Heart left ventricle (tissue), 16 donors: ENCODE data around the gene MRPL18. TPM values are rescaled to one million over a fixed set of nuclear protein-coding genes. Genes with fewer than 3 reads are reported as not detected.
"Not testable (repeated sequence)": the region's sequence is repeated elsewhere in the genome, so short reads cannot be mapped to it uniquely, and the experiment has no call there.

Experiments
- ATAC-seq, 4 donors: fragments of 200-7000 bp; cut with Tn5 transposase; one replicate each; pipeline ENCODE4 v1.9.1; 2020 to 2022; ENCODE audit warnings: moderate library complexity in 4 of 4, mild to moderate bottlenecking in 3 of 4, moderate number of reproducible peaks in 1 of 4
- DNase-seq, 5 donors: peaks; one replicate each; pipeline ENCODE4 v3.0.0-alpha.2; 2020
- H3K27ac ChIP-seq, 12 donors: fragments of 200-600 bp; sonication (generic) in 4 of 12; one replicate each; pipeline versions ENCODE4 v1.5.0 to v1.8.0; 2016 to 2022; ENCODE audit warnings: mild to moderate bottlenecking in 2 of 12
- H3K27me3 ChIP-seq, 9 donors: fragments of 200-600 bp; sonication (generic) in 2 of 9; one replicate each; pipeline versions ENCODE4 v1.5.1 to v1.8.0; 2016 to 2022; ENCODE audit warnings: mild to moderate bottlenecking in 3 of 9
- H3K36me3 ChIP-seq, 9 donors: fragments of 200-600 bp; sonication (generic) in 2 of 9; one replicate each; pipeline versions ENCODE4 v1.5.0 to v1.8.0; 2018 to 2022; ENCODE audit warnings: mild to moderate bottlenecking in 2 of 9
- H3K4me1 ChIP-seq, 12 donors: fragments of 200-600 bp; sonication (generic) in 4 of 12; one replicate each; pipeline versions ENCODE4 v1.5.0 to v1.8.0; 2016 to 2022; ENCODE audit warnings: mild to moderate bottlenecking in 3 of 12
- H3K4me3 ChIP-seq, 12 donors: fragments of 200-600 bp; sonication (generic) in 4 of 12; one replicate each; pipeline versions ENCODE4 v1.5.0 to v1.8.0; 2017 to 2022; ENCODE audit warnings: mild to moderate bottlenecking in 9 of 12, moderate library complexity in 4 of 12
- H3K9me3 ChIP-seq, 12 donors: fragments of 200-600 bp; sonication (generic) in 4 of 12; one replicate each; pipeline versions ENCODE4 v1.5.0 to v1.8.0; 2016 to 2022; ENCODE audit warnings: mild to moderate bottlenecking in 1 of 12
- POLR2A ChIP-seq, 2 donors: fragments of 450-650 bp; IDR thresholded peaks; one replicate each; pipeline ENCODE4 v1.6.1; 2017; ENCODE audit warnings: antibody characterized with exemption in 2 of 2, mild to moderate bottlenecking in 2 of 2, moderate library complexity in 2 of 2
- WGBS, 4 donors: extraction: QIAGEN DNeasy Blood & Tissue Kit in 2 of 4; methylation state at CpG; one replicate each; pipeline versions ENCODE4 v1.1.5 to v1.1.7; 2013 to 2018; 5-methylcytosine and 5-hydroxymethylcytosine counted together
- intact Hi-C, 10 donors: fragments of 100-400 bp; cut with DNase I; formaldehyde crosslinking; loops; one replicate each; pipeline versions ENCODE4 v1.11.1 to v1.14.2; 2022
- polyA plus RNA-seq, 2 donors: library from polyadenylated mRNA; stranded (reverse); fragments of 200-250 nt; gene quantifications; one replicate each; pipeline ENCODE4 v1.2.3, GENCODE V29; 2013
- total RNA-seq, 9 donors: library from RNA; depleted of rRNA in 2 of 9; stranded (reverse); fragments of >200 nt in 2 of 9; fragmentation: NEBNext Ultra II Directional in 3 of 9; extraction: Animal tissue kit (Norgen Biotek cat#: 25700) in 3 of 9; gene quantifications; one replicate each; pipeline versions ENCODE4 v1.1.0 to v1.2.4, GENCODE V29; 2016 to 2023
- TF ChIP-seq, protein P1 (sequence below), 12 donors: fragments of 200-600 bp; sonication (generic) in 4 of 12; IDR thresholded peaks; one replicate each; pipeline versions ENCODE4 v1.5.0 to v1.8.0; 2018 to 2022; ENCODE audit warnings: antibody characterized with exemption in 12 of 12, mild to moderate bottlenecking in 5 of 12
- donor health status: ischemic (EF 13 %, LVEDD 7.1; RV severe dilation, severe dysfunction).
- donor health status: healthy with polysubstance abuse.
- donor health status: DM: no; HTN: yes; CAD: no.
- donor health status: DM: no; HTN: no; CAD: no.
- donor health status: ischemic (EF 25% LVEDD 6.9; RV normal size, moderate dysfunction).
- donor health status: ischemic (EF 25% LVEDD 5.7; RV mildly dilated, moderate dysfunction).
- donor health status: healthy.
- donor health status: DM: yes; HTN: yes; CAD: no.
- donor health status: ischemic (EF 35%, LVEDD 5.7; RV mildly dilated, moderate dysfunction).
- donor health status: nonischemic (EF 11% LVEDD 7.7; RV severe dilation, severe dysfunction).
- donor health status: DM: yes; HTN: yes; CAD: no.
- donor health status: PGD.
- donor health status: ischemic (EF 29% LVEDD 5.4; RV normal size, mild dysfunction).
- donor health status: nonischemic (EF 23%, LVEDD 6.1; RV moderate dilation, normal function).

MRPL18 gene
- total and polyA plus RNA-seq, 11 donors = 52.4 to 145 (median 61.8) TPM

DNA sequence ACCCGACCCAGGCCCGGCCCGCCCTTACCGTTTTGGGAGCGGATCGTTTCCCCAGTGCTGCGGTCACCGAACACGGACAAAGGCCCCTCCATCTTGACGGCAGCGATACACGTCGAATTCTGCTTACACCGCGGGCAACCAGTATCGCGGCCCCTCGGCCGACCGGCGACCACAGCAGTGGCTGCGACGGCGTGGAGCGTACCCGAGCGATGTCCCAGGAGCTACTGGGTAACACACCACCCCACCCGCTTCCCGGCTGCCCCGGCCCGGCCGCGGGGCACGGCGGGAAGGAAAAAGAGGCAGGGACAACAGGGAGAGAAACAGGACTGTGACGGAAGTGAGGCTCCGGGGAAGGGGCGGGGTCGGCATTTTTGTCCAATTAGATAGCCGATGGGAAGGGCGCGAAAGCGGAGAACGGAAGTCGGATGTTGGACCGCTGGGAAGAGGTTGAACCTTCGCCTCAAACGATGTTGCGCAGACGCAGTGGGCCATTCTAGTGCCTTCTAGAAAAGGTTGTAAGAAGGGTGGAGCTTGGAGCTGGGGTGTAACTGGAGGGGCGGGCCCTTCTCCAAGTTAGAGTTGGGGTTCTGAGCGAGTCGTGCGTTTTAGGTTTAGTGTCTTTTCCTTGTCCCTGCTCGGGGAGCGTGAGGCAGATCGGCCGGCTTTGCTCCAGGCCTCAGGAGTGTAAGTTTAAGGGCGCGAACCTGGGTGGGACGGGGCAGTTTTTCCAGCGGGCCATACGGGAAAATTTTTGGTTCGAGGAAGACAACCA is 704 bp upstream of the MRPL18 start, which contains the start of gene TCP1:
Gene TCP1, minus strand, starts transcription at position 226 of the 772 bp plus-strand sequence. Its CDS starts 134 bp downstream, at position 92.
- TF ChIP-seq POLR2A (IDR thresholded peaks at IDR 0.05) = peak in 1 of 2 donors; percentile 89
- TF ChIP-seq, protein P1, sequence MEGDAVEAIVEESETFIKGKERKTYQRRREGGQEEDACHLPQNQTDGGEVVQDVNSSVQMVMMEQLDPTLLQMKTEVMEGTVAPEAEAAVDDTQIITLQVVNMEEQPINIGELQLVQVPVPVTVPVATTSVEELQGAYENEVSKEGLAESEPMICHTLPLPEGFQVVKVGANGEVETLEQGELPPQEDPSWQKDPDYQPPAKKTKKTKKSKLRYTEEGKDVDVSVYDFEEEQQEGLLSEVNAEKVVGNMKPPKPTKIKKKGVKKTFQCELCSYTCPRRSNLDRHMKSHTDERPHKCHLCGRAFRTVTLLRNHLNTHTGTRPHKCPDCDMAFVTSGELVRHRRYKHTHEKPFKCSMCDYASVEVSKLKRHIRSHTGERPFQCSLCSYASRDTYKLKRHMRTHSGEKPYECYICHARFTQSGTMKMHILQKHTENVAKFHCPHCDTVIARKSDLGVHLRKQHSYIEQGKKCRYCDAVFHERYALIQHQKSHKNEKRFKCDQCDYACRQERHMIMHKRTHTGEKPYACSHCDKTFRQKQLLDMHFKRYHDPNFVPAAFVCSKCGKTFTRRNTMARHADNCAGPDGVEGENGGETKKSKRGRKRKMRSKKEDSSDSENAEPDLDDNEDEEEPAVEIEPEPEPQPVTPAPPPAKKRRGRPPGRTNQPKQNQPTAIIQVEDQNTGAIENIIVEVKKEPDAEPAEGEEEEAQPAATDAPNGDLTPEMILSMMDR (IDR thresholded peaks at IDR 0.05) = no peak
- ATAC-seq (peak; percentile 92 to 95 (median 94)), DNase-seq (peak; percentile 99 to 100 (median 100))
- Histone ChIP-seq H3K36me3 (peaks cover 0 to 67% (median 60%) of the 10 kb centered on the region in 9 donors), H3K27me3 (no peaks in the 10 kb centered on the region), H3K27ac (peak within 1 kb of the TSS; percentile 73 to 99 (median 96)), H3K4me3 (peak within 1 kb of the TSS; percentile 80 to 100 (median 93)), H3K9me3 (no peaks in the 10 kb centered on the region), H3K4me1 (peaks cover 5 to 50% (median 35%) of the 10 kb centered on the region in 12 donors)
- 0% methylated on average over 53 to 64 of the region's 64 CpGs for WGBS, 4 donors
- intact Hi-C loops = loop anchor here (1.0 to 10.0 kb wide), 10 partner anchors 27 to 97 kb away; partner anchors contain the start of genes SOD2 (in 9 of the 10), WTAP (in 8 of the 10) and ACAT2 (in 2 of the 10)

DNA sequence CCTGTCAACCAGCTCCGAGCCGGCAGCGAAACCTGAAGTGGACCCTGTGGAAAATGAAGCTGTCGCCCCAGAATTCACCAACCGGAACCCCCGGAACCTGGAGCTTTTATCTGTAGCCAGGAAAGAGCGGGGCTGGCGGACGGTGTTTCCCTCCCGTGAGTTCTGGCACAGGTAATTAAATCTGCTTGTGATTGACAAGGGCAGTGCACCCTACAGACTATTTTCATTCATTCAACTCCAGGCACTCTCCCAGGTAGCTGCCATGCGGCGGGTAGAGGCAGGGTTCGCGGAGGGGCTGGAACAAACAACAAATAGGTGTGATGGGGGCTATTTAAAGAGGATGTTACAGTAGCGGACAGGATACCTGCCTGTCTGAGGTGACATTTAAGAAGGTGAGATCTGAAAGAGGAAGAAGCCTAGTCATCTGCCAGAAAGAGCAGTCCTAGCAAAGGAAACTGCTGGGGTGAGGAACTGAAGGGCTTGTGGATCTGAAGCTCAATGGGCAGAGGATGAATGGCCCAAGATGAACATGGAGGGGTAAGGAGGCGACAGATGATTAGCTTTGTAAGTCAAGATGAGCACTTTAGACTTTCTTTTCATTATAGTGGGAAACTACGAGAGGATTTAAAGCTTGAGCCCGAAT is 810 bp downstream of the MRPL18 start:
- no peak for ATAC-seq
- intact Hi-C loops = loop anchor here in 3 of 10 donors (1.0 to 5.0 kb wide), 4 partner anchors 64 to 99 kb away; partner anchors contain the start of genes WTAP (in 2 of the 3) and SOD2 (in 1 of the 3)
- peaks cover 5 to 51% (median 35%) of the 10 kb centered on the region in 12 donors for H3K4me1 ChIP-seq
- no peaks in the 10 kb centered on the region for H3K9me3 ChIP-seq
- peaks cover 0 to 64% (median 50%) of the 10 kb centered on the region in 9 donors for H3K36me3 ChIP-seq
- peak in 2 of 5 donors; percentile 25 to 30 for DNase-seq
- 15 to 18% (median 18%) methylated on average over 17 to 18 of the region's 18 CpGs for WGBS, 4 donors
- H3K27me3 ChIP-seq = no peaks in the 10 kb centered on the region
- peak overlapping the region; percentile 51 to 99 (median 96) for H3K27ac ChIP-seq
- H3K4me3 ChIP-seq = peak overlapping the region; percentile 73 to 100 (median 93)
- TF ChIP-seq, protein P1 (IDR thresholded peaks at IDR 0.05) = no peak
- TF ChIP-seq POLR2A (IDR thresholded peaks at IDR 0.05) = no peak

DNA sequence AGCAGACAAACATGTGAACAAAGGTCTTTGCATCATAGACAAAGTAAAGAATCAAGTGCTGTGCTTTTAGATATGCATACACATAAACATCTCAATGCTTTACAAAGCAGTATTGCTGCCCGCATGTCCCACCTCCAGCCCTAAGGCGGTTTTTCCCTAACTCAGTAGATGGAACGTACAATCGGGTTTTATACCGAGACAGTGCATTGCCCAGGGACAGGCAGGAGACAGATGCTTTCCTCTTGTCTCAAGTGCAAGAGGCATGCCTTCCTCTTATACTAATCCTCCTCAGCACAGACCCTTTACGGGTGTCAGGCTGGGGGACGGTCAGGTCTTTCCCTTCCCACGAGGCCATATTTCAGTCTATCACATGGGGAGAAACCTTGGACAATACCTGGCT is 4.7 kb downstream of the MRPL18 start:
- Histone ChIP-seq H3K4me1 (peaks cover 0 to 28% (median 20%) of the 10 kb centered on the region in 12 donors), H3K36me3 (peaks cover 0 to 82% (median 72%) of the 10 kb centered on the region in 9 donors)
- not testable (repeated sequence) for H3K9me3 ChIP-seq, ATAC-seq, H3K4me3 ChIP-seq, H3K27me3 ChIP-seq, H3K27ac ChIP-seq, DNase-seq
- 63 to 76% (median 69%) methylated on average over 8 of the region's 8 CpGs for WGBS, 4 donors
- intact Hi-C loops = loop anchor here in 1 of 10 donors (5.0 kb wide), 1 partner anchor 68 kb away; the partner anchor contains the start of gene WTAP

DNA sequence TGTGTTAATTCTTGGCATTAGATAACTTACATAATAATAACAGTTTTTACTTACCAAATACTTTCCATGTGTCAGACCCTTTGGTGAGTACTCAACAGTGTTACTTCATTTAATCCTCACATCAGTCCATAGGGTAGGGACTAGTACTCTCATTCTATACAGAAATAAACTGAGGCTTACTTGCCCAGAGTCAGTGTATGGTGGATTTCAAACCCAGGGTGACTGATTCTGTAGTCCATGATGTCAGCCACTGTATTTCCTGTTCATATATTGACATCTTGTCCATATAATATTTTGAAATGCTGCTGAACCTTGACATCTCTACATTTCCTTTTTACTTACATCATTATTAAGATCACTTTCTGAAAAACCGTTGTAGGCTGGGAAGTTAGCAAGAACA is 7.3 kb downstream of the MRPL18 start:
- Histone ChIP-seq H3K9me3 (no peaks in the 10 kb centered on the region), H3K27me3 (no peaks in the 10 kb centered on the region), H3K27ac (no peak overlapping the region), H3K36me3 (peaks cover 0 to 73% (median 66%) of the 10 kb centered on the region in 9 donors), H3K4me3 (no peak overlapping the region), H3K4me1 (peaks cover 0 to 9% (median 2%) of the 10 kb centered on the region in 12 donors)
- DNase-seq = no peak
- intact Hi-C loops = no loop called here
- no peak for TF ChIP-seq POLR2A (IDR thresholded peaks at IDR 0.05)
- TF ChIP-seq, protein P1 (IDR thresholded peaks at IDR 0.05) = no peak
- 48 to 88% (median 57%) methylated on average over 1 of the region's 1 CpG for WGBS, 4 donors
- ATAC-seq = no peak
